Ovary (tissue), 9 donors: ENCODE data around the gene INCA1. TPM values are rescaled to one million over a fixed set of nuclear protein-coding genes. Genes with fewer than 3 reads are reported as not detected.

Source experiments
- DNase-seq, 5 donors: peaks; one replicate each; pipeline ENCODE4 v3.0.0-alpha.2; 2019 to 2020
- H3K27ac ChIP-seq, 2 donors: fragments of 200-600 bp; one replicate each; pipeline versions ENCODE4 v1.5.1 to v1.8.0; 2019 to 2022
- H3K27me3 ChIP-seq: fragments of 200-600 bp; one replicate; pipeline ENCODE4 v1.8.0; 2022
- H3K36me3 ChIP-seq: fragments of 200-600 bp; sonication (generic); one replicate; pipeline ENCODE4 v1.5.1; 2019
- H3K4me1 ChIP-seq: one replicate; pipeline ENCODE4 v1.8.1; 2013; ENCODE audit warnings: mild to moderate bottlenecking, moderate library complexity; ENCODE audit not compliant: insufficient read depth
- H3K4me3 ChIP-seq: fragments of 200-600 bp; sonication (generic); one replicate; pipeline ENCODE4 v1.5.1; 2017
- H3K9me3 ChIP-seq, 2 donors: fragments of 200-600 bp in 1 of 2; sonication (generic) in 1 of 2; one replicate each; pipeline versions ENCODE4 v1.5.1 to v1.8.1; 2013 to 2019; ENCODE audit warnings: mild to moderate bottlenecking in 1 of 2, moderate library complexity in 1 of 2
- EP300 ChIP-seq: sonication (generic); formaldehyde crosslinking; IDR thresholded peaks from one replicate; pipeline ENCODE4 v1.6.1; 2017; ENCODE audit warnings: antibody characterized with exemption
- POLR2A ChIP-seq: fragments of 450-650 bp; IDR thresholded peaks from one replicate; pipeline ENCODE4 v1.6.1; 2017; ENCODE audit warnings: antibody characterized with exemption, mild to moderate bottlenecking, moderate library complexity
- WGBS, 3 donors: extraction: QIAGEN DNeasy Blood & Tissue Kit in 1 of 3; methylation state at CpG; one replicate each; pipeline versions ENCODE4 v1.1.5 to v1.1.7; 2013 to 2017; 5-methylcytosine and 5-hydroxymethylcytosine counted together
- intact Hi-C, 4 donors: fragments of 100-400 bp; cut with DNase I; formaldehyde crosslinking; loops; one replicate each; pipeline versions ENCODE4 v1.11.0 to v1.15.1; 2022 to 2023
- polyA plus RNA-seq, 2 donors: library from polyadenylated mRNA; stranded (reverse); fragments of 200-250 nt in 1 of 2; fragments of 350-450 nt in 1 of 2; fragmentation: Illumina TruSeq in 1 of 2; extraction: RNeasy Lipid Tissue Mini Kit (QIAGEN cat#74804) in 1 of 2; gene quantifications; one replicate each; pipeline ENCODE4 v1.2.3, GENCODE V29; 2013 to 2014
- total RNA-seq, 7 donors: library from RNA; depleted of rRNA in 2 of 7; stranded (reverse); fragments of >200 nt in 2 of 7; fragmentation: NEBNext Ultra II Directional in 3 of 7; extraction: Animal tissue kit (Norgen Biotek cat#: 25700) in 3 of 7; gene quantifications; one replicate each; pipeline versions ENCODE4 v1.1.0 to v1.2.4, GENCODE V29; 2016 to 2023
- TF ChIP-seq, protein P1 (sequence below), 3 donors: fragments of 450-650 bp in 2 of 3; fragments of 200-600 bp in 1 of 3; IDR thresholded peaks; one replicate each; pipeline versions ENCODE4 v1.5.1 to v1.8.0; 2016 to 2022; ENCODE audit warnings: antibody characterized with exemption in 3 of 3, mild to moderate bottlenecking in 1 of 3
- donor health status: DM: no; HTN: no; CAD: no; lungs with moderate emphysema.
- donor health status: DM: no; HTN: no; CAD: no.
- donor health status: Bipolar disorder and iron deficiency.
- donor health status: DM: yes; HTN: yes; CAD: no.
- donor health status: DM: no; HTN: no; CAD: no.
- donor health status: DM: yes; HTN: yes; CAD: no.

Gene INCA1
- total and polyA plus RNA-seq, 9 donors = 0.95 to 5.0 (median 1.9) TPM

DNA sequence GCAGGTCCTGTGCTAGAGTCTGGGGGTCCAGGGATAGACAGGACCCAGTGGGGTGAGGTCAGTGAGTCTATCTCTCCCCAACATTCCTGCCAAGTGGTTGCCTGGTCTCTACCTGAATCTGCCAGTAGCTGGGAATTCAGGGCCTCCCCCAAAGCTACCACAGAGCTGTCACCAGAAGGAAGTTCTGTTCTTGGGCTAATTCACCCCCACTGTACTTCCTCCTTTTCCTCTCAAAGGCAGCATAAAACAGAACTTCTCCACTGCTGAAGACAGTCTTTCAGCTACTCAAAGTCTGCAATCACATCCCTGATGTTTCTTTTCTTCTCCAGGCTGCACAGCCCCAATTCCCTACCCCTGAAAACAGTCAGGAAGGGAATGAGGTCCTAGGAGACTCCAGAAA, 18.6 kb downstream of the INCA1 start:
- intact Hi-C loops = no loop called here
- DNase-seq = no peak
- Histone ChIP-seq H3K36me3 (no peaks in the 10 kb centered on the region), H3K27ac (no peak overlapping the region), H3K9me3 (no peaks in the 10 kb centered on the region), H3K27me3 (no peaks in the 10 kb centered on the region), H3K4me1 (no peaks in the 10 kb centered on the region), H3K4me3 (no peak overlapping the region)
- TF ChIP-seq EP300 = no peak

DNA sequence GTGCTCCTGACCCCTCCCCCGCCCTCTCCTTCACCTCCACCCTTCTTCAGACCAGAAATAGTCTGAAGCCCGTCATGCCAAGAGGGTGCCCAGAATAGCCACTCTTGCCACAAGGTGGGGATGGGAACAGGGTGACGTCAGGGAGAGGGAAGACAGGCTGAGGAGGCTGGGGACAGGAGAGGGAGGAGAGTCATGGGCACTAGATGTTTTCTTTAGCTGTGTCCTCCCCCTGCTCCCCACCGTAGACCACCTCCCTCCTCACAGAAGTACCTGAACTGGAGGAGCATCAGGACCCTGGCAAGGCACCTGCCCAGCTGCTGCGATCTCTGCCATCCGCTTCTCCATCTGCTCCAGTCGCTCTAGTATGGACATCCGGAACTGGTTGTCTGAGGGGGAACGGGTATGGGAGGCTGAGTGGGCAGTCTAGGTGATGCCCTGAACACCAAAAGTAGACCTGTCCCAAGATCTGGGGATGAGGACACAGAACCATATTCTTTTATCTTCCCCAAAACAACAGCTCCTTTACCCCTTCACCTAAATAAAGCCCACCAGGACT, 23.1 kb downstream of the INCA1 start:
- H3K27me3 ChIP-seq = no peaks in the 10 kb centered on the region
- no peaks in the 10 kb centered on the region for H3K36me3 ChIP-seq
- no peak for TF ChIP-seq POLR2A
- TF ChIP-seq EP300 = no peak
- TF ChIP-seq, protein P1, sequence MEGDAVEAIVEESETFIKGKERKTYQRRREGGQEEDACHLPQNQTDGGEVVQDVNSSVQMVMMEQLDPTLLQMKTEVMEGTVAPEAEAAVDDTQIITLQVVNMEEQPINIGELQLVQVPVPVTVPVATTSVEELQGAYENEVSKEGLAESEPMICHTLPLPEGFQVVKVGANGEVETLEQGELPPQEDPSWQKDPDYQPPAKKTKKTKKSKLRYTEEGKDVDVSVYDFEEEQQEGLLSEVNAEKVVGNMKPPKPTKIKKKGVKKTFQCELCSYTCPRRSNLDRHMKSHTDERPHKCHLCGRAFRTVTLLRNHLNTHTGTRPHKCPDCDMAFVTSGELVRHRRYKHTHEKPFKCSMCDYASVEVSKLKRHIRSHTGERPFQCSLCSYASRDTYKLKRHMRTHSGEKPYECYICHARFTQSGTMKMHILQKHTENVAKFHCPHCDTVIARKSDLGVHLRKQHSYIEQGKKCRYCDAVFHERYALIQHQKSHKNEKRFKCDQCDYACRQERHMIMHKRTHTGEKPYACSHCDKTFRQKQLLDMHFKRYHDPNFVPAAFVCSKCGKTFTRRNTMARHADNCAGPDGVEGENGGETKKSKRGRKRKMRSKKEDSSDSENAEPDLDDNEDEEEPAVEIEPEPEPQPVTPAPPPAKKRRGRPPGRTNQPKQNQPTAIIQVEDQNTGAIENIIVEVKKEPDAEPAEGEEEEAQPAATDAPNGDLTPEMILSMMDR (IDR thresholded peaks at IDR 0.05) = no peak
- intact Hi-C loops = no loop called here
- no peak for DNase-seq
- H3K4me1 ChIP-seq = no peaks in the 10 kb centered on the region
- no peak overlapping the region for H3K27ac ChIP-seq
- WGBS, 3 donors = 84 to 92% (median 87%) methylated on average over 9 of the region's 9 CpGs
- H3K9me3 ChIP-seq = no peaks in the 10 kb centered on the region
- no peak overlapping the region for H3K4me3 ChIP-seq

DNA sequence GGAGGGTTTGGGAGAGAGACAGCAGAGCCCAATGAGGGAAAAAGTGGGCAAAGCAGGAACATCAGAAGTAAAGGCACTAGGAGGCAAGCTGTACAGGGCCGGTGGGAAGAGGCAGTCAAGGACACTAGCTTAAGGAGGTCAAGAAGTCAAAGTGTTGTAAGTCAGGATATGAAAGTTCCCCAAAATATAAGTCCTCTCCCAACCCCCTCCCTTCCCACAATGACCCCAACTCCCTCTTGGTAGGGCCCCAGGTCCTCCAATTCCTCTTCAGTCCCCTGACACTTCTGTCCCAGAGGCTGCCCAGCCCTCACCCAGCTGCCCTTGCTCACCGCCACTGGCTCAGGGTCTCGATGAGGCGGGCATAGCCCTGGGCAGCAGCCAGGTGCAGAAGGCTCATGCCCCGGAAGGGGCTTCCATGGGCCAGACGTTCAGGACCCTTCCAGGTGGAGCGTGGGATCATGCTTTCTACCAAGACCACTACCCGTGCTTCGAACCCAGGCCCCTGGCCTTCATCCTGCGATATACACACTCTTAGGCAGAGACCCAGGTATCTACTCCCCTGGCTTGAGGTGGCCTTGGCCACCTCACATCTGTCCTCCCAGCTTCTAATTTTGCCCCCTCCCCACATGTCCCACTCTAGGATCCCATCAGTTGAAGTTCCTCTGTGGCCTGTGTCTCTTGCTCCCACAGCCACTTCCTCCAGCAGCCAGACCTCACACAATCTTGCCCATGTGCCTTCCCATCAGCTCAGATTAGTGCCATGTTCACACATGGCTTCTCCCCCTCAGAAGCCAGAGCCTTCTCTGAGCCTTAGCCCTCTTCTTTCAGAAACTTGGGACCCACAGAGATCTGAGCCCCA, 23.8 kb downstream of the INCA1 start:
- DNase-seq = no peak
- TF ChIP-seq, protein P1 (IDR thresholded peaks at IDR 0.05) = no peak
- TF ChIP-seq EP300 (no peak), POLR2A (no peak)
- no peaks in the 10 kb centered on the region for H3K9me3 ChIP-seq
- H3K27ac ChIP-seq = no peak overlapping the region
- H3K4me3 ChIP-seq = no peak overlapping the region
- WGBS, 3 donors = 78 to 82% (median 80%) methylated on average over 10 of the region's 10 CpGs
- peaks cover 4% of the 10 kb centered on the region for H3K4me1 ChIP-seq
- intact Hi-C loops = no loop called here
- H3K27me3 ChIP-seq = no peaks in the 10 kb centered on the region
- H3K36me3 ChIP-seq = no peaks in the 10 kb centered on the region

DNA sequence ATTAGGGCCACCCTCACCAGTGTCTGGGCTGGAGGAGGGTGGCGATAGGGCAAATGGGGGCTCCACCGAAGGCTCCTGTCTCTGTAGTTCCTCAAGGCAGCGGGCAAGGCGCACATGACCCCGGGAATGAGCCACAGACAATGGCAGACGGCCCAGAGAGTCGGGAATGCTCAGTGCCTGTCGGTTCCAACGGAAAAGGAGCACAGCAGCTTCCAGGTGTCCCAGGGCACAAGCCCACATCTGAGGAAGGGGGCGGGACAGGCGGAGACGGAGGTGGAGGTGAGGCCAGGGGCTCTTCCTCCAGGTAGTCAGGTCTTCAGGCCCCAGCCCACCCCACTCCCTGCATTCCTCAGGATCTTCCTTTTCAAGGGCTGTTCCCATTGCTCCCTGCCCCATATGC, 24.6 kb downstream of the INCA1 start:
- H3K4me3 ChIP-seq = no peak overlapping the region
- no peaks in the 10 kb centered on the region for H3K36me3 ChIP-seq
- H3K4me1 ChIP-seq = peaks cover 6% of the 10 kb centered on the region
- no peak for DNase-seq
- H3K27ac ChIP-seq = no peak overlapping the region
- WGBS, 3 donors = 78 to 80% (median 78%) methylated on average over 12 of the region's 12 CpGs
- intact Hi-C loops = no loop called here
- H3K27me3 ChIP-seq = no peaks in the 10 kb centered on the region
- no peaks in the 10 kb centered on the region for H3K9me3 ChIP-seq
- TF ChIP-seq EP300 (no peak), POLR2A (no peak)
- TF ChIP-seq, protein P1 (IDR thresholded peaks at IDR 0.05) = no peak

DNA sequence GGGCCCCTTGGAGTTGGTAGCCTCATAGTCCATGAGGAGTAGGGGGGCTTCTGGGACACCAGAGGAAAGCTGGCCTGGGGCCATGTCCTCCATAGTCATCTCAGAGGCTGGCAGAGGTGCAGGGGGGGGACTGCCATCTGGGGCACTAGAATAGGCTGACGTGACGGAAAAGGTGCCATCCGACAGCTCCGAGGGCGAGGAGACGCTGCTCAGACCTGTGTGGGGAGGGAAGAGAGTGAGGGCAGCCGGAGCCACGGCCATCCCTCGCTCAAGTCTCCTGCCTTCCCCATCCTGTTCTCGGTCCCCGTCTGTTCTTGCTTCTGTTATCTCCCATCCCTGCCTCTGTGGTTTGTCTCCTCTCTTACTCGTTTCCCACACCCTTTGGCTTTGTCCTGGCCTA, 25.0 kb downstream of the INCA1 start:
- TF ChIP-seq EP300 = no peak
- TF ChIP-seq, protein P1 (IDR thresholded peaks at IDR 0.05) = no peak
- TF ChIP-seq POLR2A = no peak
- DNase-seq = no peak
- Histone ChIP-seq H3K9me3 (no peaks in the 10 kb centered on the region), H3K27me3 (no peaks in the 10 kb centered on the region), H3K4me1 (peaks cover 6% of the 10 kb centered on the region), H3K36me3 (no peaks in the 10 kb centered on the region), H3K4me3 (no peak overlapping the region), H3K27ac (no peak overlapping the region)
- intact Hi-C loops = no loop called here
- 86 to 92% (median 88%) methylated on average over 12 of the region's 12 CpGs for WGBS, 3 donors
